Naive thymus-derived CD8-positive, alpha-beta T cell (primary cell): ENCODE data around the gene BID. TPM values are rescaled to one million over a fixed set of nuclear protein-coding genes. Genes with fewer than 3 reads are reported as not detected.

ENCODE experiments used
- ATAC-seq, 2 donors: fragments of 150-1000 bp; cut with Tn5 transposase in 1 of 2; sonication (Bioruptor Pico), chemical (Tn5 transposase) in 1 of 2; 1 replicate in 1 of 2; 2 replicates in 1 of 2; pipeline ENCODE4 v1.10.0; 2021; ENCODE audit warnings: mild to moderate bottlenecking in 2 of 2, moderate library complexity in 2 of 2
- POLR2A ChIA-PET: fragments of 350-600 bp; sonication (Branson Sonifier 250); formaldehyde crosslinking; loops from one replicate; lab custom pipeline; 2021; ENCODE audit warnings: antibody characterized with exemption; lab: Charles Lee
- DNase-seq, 10 donors: peaks; one replicate each; pipeline versions ENCODE4 v3.0.0 to v3.0.0-alpha.2; 2020 to 2022
- H3K27ac Mint-ChIP-seq, 10 donors: one replicate each; pipeline ENCODE4 v1.8.0; 2020 to 2022; ENCODE audit warnings: mild to moderate bottlenecking in 10 of 10, mixed read lengths in 10 of 10, moderate library complexity in 4 of 10, inconsistent platforms in 1 of 10
- H3K27me3 Mint-ChIP-seq, 5 donors: one replicate each; pipeline ENCODE4 v1.8.0; 2021 to 2022; ENCODE audit warnings: mixed read lengths in 5 of 5
- H3K36me3 Mint-ChIP-seq, 3 donors: one replicate each; pipeline ENCODE4 v1.8.0; 2020 to 2022; ENCODE audit warnings: mixed read lengths in 3 of 3, mild to moderate bottlenecking in 2 of 3, inconsistent platforms in 1 of 3
- H3K4me1 Mint-ChIP-seq, 4 donors: one replicate each; pipeline ENCODE4 v1.8.0; 2021 to 2022; ENCODE audit warnings: mixed read lengths in 4 of 4
- H3K4me3 Mint-ChIP-seq, 10 donors: one replicate each; pipeline ENCODE4 v1.8.0; 2020 to 2022; ENCODE audit warnings: mild to moderate bottlenecking in 10 of 10, mixed read lengths in 10 of 10, moderate library complexity in 6 of 10, inconsistent platforms in 1 of 10
- H3K9me3 Mint-ChIP-seq, 9 donors: one replicate each; pipeline ENCODE4 v1.8.0; 2020 to 2022; ENCODE audit warnings: mixed read lengths in 9 of 9, mild to moderate bottlenecking in 3 of 9, inconsistent platforms in 1 of 9, moderate library complexity in 1 of 9
- polyA plus RNA-seq, 3 donors: library from polyadenylated mRNA; unstranded; fragments of 300-500 nt; fragmentation: Illumina TruSeq; gene quantifications; one replicate each; pipeline ENCODE4 v1.2.3, GENCODE V29; 2021
- total RNA-seq, 8 experiments: library from RNA in 2 of 8; stranded (reverse) in 2 of 8; gene quantifications; one replicate each; pipeline ENCODE4 v1.2.3 and lab custom pipeline; 2021 to 2026

Gene BID
- total and polyA plus RNA-seq, 5 experiments from 2014 or later: 22.3 to 84.1 (median 67.0) TPM

DNA sequence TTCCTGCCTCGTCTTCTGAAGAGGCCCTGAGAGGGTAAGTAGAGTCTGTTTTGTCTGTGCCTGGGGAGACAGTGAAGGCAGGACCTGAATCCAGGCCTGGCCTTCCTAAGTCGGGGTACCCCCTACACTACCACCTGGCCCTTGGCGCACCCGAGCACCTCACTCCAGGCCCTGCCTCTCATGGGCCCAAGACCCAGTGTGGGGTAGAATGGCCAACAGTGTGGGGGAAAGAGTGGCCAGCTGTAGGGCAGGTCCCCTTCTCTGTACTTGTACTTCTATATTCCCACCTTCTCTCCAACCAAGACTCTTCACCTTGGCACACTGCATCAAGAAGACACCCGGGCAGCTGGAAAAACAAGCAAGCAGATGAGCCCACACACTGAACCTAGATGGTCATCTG, 22.4 kb upstream of the BID start:
- no peak for DNase-seq
- peak overlapping the region in 2 of 10 donors; percentile 18 to 66 for H3K27ac Mint-ChIP-seq
- POLR2A ChIA-PET: no interaction called here
- peak overlapping the region in 1 of 10 donors; percentile 15 for H3K4me3 Mint-ChIP-seq
- ATAC-seq: no peak
- H3K4me1 Mint-ChIP-seq: peaks cover 0 to 37% (median 5%) of the 10 kb centered on the region in 4 donors
- H3K27me3 Mint-ChIP-seq: no peaks in the 10 kb centered on the region
- H3K36me3 Mint-ChIP-seq: no peaks in the 10 kb centered on the region
- H3K9me3 Mint-ChIP-seq: no peaks in the 10 kb centered on the region

DNA sequence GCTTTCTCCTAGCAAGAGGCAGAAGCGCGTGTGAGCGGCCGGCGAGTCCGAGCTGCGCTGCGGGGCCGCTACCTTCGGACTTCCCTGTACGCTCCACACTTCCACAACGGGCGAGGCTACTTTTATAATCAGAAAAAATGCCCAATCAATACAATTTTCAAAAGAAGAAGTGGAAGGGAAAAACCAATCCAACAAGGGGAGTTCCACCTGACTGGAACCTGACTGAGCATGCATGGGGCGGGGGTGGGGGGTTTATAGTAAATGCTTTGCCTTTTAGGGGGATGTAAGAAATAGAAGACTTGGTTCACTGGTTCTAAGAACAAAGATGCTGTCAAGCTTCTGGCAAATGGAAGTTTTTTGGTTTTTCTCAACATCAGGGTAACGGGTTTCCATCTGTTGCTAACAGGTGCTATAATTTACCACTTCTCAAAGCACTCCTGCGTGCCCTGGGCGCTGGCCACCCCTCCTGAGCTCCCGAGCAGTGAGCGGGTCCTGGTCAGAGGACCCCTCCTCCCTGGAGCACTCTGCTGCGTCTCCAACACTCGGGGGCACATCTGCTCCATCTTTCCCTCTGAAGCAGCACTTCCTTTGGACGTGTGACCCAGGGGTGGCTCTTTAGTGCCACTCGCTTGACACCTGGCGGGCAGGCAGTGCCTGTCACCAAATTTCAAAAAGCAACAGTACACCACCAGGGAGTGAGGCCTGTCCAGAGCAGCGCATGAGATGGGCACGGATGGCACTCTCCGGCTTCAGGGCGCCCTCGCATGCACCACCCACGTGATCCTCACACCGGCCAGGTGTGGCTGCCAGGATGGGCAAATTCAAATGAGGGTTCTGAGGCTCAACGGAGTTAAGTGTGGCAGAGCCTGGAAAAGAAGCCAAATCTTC, 21.6 kb upstream of the BID start:
- H3K4me3 Mint-ChIP-seq: no peak overlapping the region
- POLR2A ChIA-PET: no interaction called here
- H3K9me3 Mint-ChIP-seq: no peaks in the 10 kb centered on the region

GRCh38 chr22:17794726-17795542, 20.7 kb upstream of the BID start:
- H3K9me3 Mint-ChIP-seq: no peaks in the 10 kb centered on the region
- H3K27me3 Mint-ChIP-seq: no peaks in the 10 kb centered on the region
- H3K36me3 Mint-ChIP-seq: peaks cover 0 to 4% (median 0%) of the 10 kb centered on the region in 3 donors
- ATAC-seq (no peak), DNase-seq (no peak)
- POLR2A ChIA-PET: no interaction called here
- no peak overlapping the region for H3K4me3 Mint-ChIP-seq
- peaks cover 0 to 27% (median 4%) of the 10 kb centered on the region in 4 donors for H3K4me1 Mint-ChIP-seq
- peak overlapping the region in 4 of 10 donors; percentile 47 to 69 (median 60) for H3K27ac Mint-ChIP-seq

More for the DNA sequence above, 21.6 kb upstream of the BID start:
- ATAC-seq (no peak), DNase-seq (no peak)
- H3K27ac Mint-ChIP-seq: peak overlapping the region in 3 of 10 donors; percentile 47 to 69 (median 63)
- H3K27me3 Mint-ChIP-seq: no peaks in the 10 kb centered on the region
- peaks cover 0 to 2% (median 0%) of the 10 kb centered on the region in 3 donors for H3K36me3 Mint-ChIP-seq
- H3K4me1 Mint-ChIP-seq: peaks cover 0 to 37% (median 5%) of the 10 kb centered on the region in 4 donors

DNA sequence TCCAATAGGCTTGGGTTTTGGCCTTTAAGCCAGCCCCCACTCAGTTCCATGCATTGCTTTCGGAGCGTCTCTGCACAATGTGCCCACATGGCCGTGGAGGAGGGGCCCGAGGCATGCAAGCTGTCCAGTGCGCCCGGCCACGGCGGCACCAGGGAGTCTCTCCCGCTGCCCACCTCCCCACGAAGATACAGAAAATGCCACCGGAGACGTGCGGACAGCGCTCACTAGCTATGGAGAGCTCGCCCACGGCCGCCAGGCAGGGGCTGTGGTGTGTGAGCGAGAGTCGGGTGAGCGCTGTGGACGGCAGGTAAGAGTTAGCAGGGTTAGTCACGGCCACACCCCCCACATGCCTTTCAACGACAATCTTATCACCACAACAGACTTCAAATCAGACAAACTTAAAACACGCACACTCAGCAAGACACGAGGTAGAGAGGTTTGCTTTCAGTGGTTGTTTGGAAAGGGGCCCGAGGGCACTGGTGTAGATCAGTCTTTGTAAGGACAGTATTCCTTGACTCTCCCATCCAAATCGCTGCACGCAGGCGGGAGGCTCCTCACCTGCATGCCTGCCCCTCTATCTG, 18.7 kb upstream of the BID start:
- Mint-ChIP-seq H3K36me3 (peaks cover 0 to 6% (median 0%) of the 10 kb centered on the region in 3 donors), H3K4me3 (no peak overlapping the region), H3K9me3 (no peaks in the 10 kb centered on the region), H3K27me3 (no peaks in the 10 kb centered on the region), H3K27ac (no peak overlapping the region), H3K4me1 (peaks cover 0 to 19% (median 3%) of the 10 kb centered on the region in 4 donors)
- no peak for ATAC-seq
- DNase-seq: no peak
- POLR2A ChIA-PET: no interaction called here

DNA sequence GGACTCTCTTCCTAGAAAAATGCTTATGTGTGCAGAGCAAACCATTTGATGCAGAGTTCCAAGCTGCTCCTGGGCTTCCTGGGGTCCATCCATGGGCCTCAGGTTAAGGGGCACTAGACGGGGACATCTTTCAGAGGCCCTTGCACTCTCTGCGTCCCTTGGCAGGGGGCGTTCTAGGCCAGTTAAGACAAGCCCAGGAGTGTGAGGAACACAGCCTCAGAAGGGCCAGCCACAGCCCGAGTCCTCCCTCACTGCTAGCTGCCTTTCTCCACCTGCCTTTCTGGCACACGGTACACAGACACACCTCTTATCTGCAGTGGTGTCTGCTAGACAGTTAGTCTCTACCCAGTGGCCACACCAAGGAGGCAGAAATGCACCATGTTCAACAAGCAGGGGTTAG, 18.0 kb upstream of the BID start:
- Mint-ChIP-seq H3K36me3 (peaks cover 0 to 6% (median 0%) of the 10 kb centered on the region in 3 donors), H3K4me1 (peaks cover 0 to 19% (median 3%) of the 10 kb centered on the region in 4 donors), H3K4me3 (no peak overlapping the region), H3K27me3 (no peaks in the 10 kb centered on the region), H3K27ac (no peak overlapping the region), H3K9me3 (no peaks in the 10 kb centered on the region)
- no peak for ATAC-seq
- DNase-seq: no peak
- POLR2A ChIA-PET: no interaction called here

- peaks cover 0 to 11% (median 3%) of the 10 kb centered on the region in 4 donors for H3K4me1 Mint-ChIP-seq
- DNase-seq: no peak
- peaks cover 0 to 6% (median 0%) of the 10 kb centered on the region in 3 donors for H3K36me3 Mint-ChIP-seq
- H3K27me3 Mint-ChIP-seq: no peaks in the 10 kb centered on the region
- no peak overlapping the region for H3K4me3 Mint-ChIP-seq
- no peaks in the 10 kb centered on the region for H3K9me3 Mint-ChIP-seq
- POLR2A ChIA-PET: interaction anchor here (1.5 kb wide), 1 partner anchor 11 kb away, joined by 3 read pairs; no protein-coding TSS in a partner anchor
- ATAC-seq: no peak
- H3K27ac Mint-ChIP-seq: peak overlapping the region in 1 of 10 donors; percentile 75
Measured at GRCh38 chr22:17791196-17791595, 16.9 kb upstream of the BID start.

GRCh38 chr22:17789379-17790200, 15.3 kb upstream of the BID start:
- Mint-ChIP-seq H3K4me3 (no peak overlapping the region), H3K27me3 (no peaks in the 10 kb centered on the region), H3K27ac (peak overlapping the region in 1 of 10 donors; percentile 27), H3K36me3 (peaks cover 0 to 6% (median 0%) of the 10 kb centered on the region in 3 donors), H3K4me1 (peaks cover 0 to 4% (median 2%) of the 10 kb centered on the region in 4 donors), H3K9me3 (no peaks in the 10 kb centered on the region)
- no peak for DNase-seq
- no peak for ATAC-seq
- POLR2A ChIA-PET: no interaction called here

GRCh38 chr22:17788528-17789378, 14.5 kb upstream of the BID start:
- Mint-ChIP-seq H3K27me3 (no peaks in the 10 kb centered on the region), H3K4me3 (no peak overlapping the region), H3K36me3 (peaks cover 0 to 6% (median 0%) of the 10 kb centered on the region in 3 donors), H3K4me1 (peaks cover 0 to 5% (median 1%) of the 10 kb centered on the region in 4 donors), H3K9me3 (no peaks in the 10 kb centered on the region), H3K27ac (peak overlapping the region in 1 of 10 donors; percentile 77)
- POLR2A ChIA-PET: no interaction called here
- no peak for ATAC-seq
- no peak for DNase-seq

GRCh38 chr22:17787716-17788330, 13.6 kb upstream of the BID start:
- ATAC-seq: peak in 1 of 2 donors; percentile 19
- Mint-ChIP-seq H3K36me3 (peaks cover 0 to 6% (median 0%) of the 10 kb centered on the region in 3 donors), H3K27ac (peak overlapping the region in 4 of 10 donors; percentile 1 to 49 (median 6)), H3K4me1 (peaks cover 0 to 8% (median 4%) of the 10 kb centered on the region in 4 donors), H3K9me3 (no peaks in the 10 kb centered on the region), H3K4me3 (no peak overlapping the region), H3K27me3 (no peaks in the 10 kb centered on the region)
- POLR2A ChIA-PET: interaction anchor here (0.7 kb wide), 1 partner anchor 11 kb away, joined by 3 read pairs; no protein-coding TSS in a partner anchor
- no peak for DNase-seq

- POLR2A ChIA-PET: interaction anchor here (0.7 kb wide), 1 partner anchor 10 kb away, joined by 3 read pairs; no protein-coding TSS in a partner anchor
- H3K27ac Mint-ChIP-seq: peak overlapping the region in 3 of 10 donors; percentile 1 to 60 (median 2)
- no peak for DNase-seq
- H3K36me3 Mint-ChIP-seq: peaks cover 0 to 6% (median 0%) of the 10 kb centered on the region in 3 donors
- H3K4me1 Mint-ChIP-seq: peaks cover 2 to 14% (median 10%) of the 10 kb centered on the region in 4 donors
- H3K9me3 Mint-ChIP-seq: no peaks in the 10 kb centered on the region
- H3K4me3 Mint-ChIP-seq: no peak overlapping the region
- no peaks in the 10 kb centered on the region for H3K27me3 Mint-ChIP-seq
- ATAC-seq: peak in 1 of 2 donors; percentile 21
Measured at GRCh38 chr22:17787241-17787640, 13.0 kb upstream of the BID start.
